NCI-H2029 (cell line): ENCODE results near the gene LIF.

Source experiments
- DNase-seq: peaks from one replicate; lab custom pipeline; 2025; lab: John Stamatoyannopoulos, UW

The LIF gene

GRCh38 chr22:30245985-30246813 is at the start of gene LIF:
Gene LIF, minus strand, starts transcription at chr22:30246759. Its CDS starts 64 bp downstream, at chr22:30246695.
- DNase-seq, result no peak

DNA sequence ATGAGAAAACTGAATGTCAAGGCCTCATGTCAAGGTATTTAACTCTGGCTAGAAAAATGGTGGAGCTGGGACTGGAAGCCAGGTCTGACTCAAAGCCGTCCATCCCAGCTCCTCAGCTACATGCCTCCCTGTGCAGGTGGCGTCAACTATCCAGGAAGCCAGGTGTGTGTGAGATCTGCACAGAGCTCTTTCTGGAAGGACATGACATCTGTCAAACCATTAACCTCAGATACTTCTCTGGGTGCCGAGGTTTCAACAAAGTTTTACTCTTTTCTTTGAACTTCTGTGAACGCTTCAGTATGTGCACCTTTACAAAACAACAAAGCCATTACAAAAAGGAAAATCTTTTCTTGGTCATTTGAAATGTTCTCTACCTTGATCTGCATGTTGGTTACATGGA is 49.8 kb upstream of the LIF start:
- no peak for DNase-seq

- no peak for DNase-seq
Observed at GRCh38 chr22:30295576-30295975, 49.0 kb upstream of the LIF start.

DNA sequence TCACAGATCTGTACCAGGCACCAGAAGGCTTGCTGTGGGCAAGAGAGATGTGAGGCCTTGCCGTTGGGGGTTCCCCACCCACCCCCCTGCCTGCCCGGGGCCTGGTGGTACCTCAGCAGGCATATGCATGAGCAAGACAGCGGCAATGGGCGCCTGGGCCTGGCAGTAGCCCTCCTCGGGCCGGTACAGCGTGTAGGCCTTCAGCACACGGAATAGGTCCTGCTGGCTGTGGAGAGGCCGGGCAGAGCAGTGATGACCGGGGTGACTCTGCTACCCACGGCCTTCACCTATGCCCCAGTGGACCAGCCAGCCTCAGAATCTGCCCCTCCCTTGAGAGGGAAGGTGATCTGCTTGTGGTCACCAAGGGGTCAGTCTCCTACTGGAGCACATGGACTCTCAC is 48.3 kb upstream of the LIF start:
- no peak for DNase-seq

DNA sequence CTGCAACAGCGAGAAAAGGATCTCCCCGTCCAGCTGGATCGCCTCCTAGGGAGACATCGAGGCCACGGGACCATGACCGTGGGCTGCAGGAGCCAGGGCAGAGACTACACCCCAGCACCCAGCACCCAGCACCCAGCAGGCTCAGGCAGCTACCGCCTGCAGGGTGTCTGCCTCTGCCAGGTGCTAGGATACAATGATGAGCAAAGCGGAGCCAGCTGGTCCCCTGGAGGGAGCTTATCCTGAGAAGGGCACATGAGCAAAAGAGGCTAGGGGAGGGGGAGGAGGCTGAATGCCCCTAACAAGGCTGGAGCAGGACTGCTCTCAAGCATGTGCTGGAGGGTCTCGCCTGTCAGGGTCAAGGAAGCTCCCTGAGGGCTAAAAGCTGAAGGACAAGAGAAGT is 47.5 kb upstream of the LIF start:
- DNase-seq, result no peak

GRCh38 chr22:30293026-30293425 is 46.5 kb upstream of the LIF start:
- no peak for DNase-seq

- DNase-seq, result no peak
Observed at GRCh38 chr22:30292069-30292970, 45.8 kb upstream of the LIF start.

GRCh38 chr22:30291058-30291892 is 44.7 kb upstream of the LIF start:
- peak; percentile 67 for DNase-seq

- peak; percentile 67 for DNase-seq
Observed at GRCh38 chr22:30290342-30291057, 43.9 kb upstream of the LIF start.

DNA sequence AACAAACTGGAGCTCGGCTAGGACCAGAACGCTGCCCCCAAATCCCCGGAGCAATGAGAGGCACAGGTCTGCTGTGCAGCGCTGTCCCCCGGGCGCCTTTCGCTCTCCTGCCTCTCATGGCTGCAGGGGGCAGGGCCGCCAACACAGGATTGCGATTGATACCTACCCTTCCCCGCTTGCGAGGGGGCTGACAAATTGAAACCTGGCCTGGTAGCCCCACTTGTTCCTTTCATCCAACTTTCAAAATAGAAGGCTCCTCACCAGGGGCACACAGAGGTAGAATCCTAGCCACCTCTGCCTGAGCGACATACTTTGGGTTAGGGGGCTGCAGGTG is 43.4 kb upstream of the LIF start:
- DNase-seq, result no peak

DNA sequence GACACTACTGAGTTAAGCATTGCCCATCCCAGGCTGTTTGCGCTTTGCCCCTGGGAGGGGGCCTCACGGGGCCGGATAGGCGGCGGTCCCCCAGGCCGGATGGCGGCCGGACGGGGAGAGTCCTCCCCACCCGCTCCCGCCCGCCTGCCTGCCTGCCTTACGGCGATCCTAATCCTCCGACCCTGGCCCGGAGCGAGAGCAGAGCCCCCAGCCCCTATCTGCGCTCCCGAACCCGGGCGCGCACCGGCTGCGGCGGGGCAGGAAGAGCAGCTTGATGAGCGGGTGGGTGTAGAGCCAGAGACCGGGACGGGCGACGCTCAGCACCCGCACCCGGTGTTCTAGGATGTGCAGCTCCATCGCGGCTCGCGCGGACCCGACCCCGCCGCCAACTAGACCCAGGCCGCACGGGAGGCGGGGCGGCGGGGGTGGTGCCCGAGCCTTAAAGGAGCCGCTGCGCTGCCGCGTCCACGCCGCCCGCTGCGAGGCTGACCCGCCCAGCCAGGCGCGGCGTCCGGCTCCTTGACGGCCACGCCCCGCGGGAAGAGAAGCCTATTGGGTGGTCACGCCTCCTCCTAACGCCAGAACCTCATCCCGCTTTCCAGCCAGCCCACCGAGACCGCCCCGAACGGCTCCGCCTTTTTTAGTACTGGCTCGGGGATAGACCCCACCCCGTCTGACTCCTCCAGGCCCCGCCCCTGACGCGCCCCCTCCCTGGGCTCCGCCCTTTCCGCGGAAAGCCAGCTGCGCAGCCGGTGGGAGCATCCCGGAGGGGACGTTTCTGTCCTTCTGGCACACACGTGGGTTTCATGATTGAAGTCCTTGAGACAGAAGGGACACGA is 42.8 kb upstream of the LIF start, which contains the start of gene CASTOR1:
CASTOR1 (minus strand) TSS at position 365 of the 839 bp plus-strand sequence; CDS start at position 357, 8 bp downstream.
- peak; percentile 94 for DNase-seq

- no peak for DNase-seq
Observed at GRCh38 chr22:30288419-30289140, 42.0 kb upstream of the LIF start.

- DNase-seq, result peak; percentile 64
Observed at GRCh38 chr22:30287648-30288418, 41.3 kb upstream of the LIF start.

DNA sequence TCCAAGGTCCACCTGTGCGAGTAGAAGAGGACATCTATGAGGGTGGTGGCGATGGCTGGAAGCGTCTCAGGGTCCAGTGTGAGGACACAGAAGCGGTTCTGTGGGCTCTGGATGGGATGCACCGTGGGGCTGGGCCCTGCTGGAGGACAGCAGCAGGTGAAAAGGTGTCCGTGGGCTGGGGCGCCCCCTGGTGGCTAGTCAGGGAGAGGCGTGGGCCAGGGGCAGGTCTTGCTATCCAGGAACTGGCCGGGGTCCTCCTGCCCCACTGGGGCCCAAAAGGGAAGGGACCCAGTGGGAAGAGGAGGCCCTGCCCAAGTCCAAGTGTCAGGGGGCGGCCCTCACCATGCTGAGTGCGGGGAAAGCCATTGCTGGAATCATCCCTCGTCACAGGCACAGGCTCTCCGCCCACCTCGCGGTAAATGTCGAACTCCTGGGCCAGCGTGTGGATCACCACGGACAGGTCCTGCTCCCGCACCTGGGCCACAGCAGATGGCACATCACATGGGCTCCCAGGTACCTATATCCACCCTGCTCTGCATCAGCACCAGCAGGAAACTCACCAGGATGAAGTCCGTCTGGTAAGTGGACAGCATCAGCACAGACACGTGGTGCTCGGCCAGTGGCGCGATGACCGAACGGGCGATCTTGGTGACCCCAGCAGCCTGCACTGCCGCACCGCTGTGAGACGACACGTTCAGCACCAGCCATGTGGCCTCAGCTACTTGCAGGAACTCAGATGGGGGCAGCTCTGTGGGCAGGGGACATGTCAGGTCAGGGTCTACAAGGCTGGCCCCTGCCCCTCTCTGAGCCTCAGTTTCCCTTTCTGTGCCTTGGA is 40.5 kb upstream of the LIF start:
- DNase-seq, result peak; percentile 26

DNA sequence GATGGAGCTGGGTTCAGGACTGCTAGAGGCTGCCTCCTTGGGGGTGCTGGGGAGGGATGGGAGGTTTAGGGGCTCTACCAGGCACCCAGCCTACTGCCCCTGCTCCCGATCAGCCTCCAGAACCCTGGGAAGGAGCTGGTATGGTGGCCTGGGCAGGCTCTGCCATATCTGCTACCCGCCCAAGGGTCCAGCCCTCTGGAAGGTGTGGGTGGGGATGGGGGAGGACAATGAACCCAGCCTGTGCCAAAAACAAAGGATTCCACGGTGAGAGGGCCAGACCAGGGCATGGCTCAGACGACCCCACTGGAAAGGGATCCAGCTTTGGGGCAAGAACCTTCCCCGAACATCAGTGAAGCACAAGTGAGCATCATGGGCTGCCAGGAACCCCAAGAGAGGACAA is 39.8 kb upstream of the LIF start:
- DNase-seq, result no peak

DNA sequence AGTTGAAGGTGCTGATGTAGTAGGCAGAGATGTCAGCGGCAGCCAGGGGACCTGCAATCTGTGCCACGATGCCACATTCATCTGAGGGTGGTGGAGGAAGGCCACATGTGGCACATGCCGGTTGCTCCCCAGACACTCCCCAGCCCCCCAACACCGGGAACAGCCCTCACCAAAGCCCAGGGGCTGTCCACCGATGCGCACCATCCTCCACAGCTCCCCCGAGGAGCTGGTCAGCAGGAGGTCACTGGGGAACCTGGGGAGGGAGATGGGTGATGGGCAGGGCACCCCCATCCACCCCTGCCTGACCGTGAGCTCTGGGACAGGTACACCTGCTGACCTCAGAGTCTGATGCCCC is 39.3 kb upstream of the LIF start:
- no peak for DNase-seq

DNA sequence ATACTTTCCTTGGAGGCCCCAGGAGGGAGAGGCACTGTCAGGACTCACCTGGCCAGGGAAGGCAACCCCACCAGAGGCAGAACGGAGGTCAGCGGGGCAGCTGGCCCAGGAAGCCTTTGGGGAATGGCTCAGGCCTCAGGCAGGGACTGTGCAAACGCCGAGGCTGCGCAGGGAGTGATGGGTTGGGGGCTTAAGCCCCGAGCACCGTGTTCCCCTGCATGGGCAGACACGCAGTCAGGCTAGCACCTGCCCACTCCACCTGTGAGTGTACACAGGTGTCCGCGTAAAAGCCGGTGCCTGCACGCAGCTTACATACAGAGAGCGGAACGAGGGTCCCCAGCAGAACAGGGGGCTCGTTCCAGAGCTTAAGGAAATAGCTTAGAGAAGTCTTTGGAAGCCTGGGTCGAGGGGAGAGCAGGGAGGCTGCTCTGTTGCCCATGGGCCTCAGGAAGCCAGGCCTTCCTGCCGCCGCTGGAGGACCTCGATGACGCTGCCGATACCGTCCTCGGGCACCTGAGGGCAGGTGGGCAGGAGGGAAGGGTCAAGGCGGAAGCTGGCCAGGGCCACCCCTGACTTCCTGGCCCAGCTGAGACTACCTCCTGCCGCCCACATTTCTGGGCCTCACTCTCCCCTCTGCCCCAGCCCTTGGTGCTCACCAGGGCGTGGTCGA is 38.8 kb upstream of the LIF start:
- DNase-seq, result no peak

DNA sequence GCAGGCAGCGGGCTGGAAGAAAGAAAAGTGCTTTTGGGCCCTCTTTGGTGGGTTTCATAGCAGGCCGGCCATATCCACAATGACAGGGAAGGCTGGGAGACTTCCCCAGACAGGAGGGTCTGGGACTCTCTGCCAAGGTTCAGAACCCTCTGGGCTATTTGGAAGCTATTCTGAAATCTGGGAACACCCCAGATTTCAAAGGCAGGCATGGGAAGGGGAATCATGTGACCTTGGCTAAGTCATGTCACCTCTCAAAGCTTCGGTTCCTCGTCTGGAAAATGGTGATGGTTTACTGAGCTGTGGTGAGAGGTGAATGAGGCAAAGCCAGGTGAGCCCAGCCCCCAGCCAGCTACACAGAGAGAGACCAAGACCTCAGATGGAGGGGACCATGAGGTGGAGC is 38.1 kb upstream of the LIF start:
- no peak for DNase-seq
